Sigmoid colon (tissue), 7 donors: ENCODE results near the gene MACROD2. TPM values are rescaled to one million over a fixed set of nuclear protein-coding genes. Genes with fewer than 3 reads are reported as not detected.

Experiments used
- DNase-seq: peaks from one replicate; pipeline ENCODE4 v3.0.0-alpha.2; 2019
- H3K27ac ChIP-seq, 4 donors: fragments of 200-600 bp; sonication (generic); one replicate each; pipeline ENCODE4 v1.5.1; 2016 to 2019; ENCODE audit warnings: mild to moderate bottlenecking in 1 of 4
- H3K27me3 ChIP-seq, 3 donors: fragments of 200-600 bp; sonication (generic); one replicate each; pipeline ENCODE4 v1.5.1; 2019; ENCODE audit warnings: mild to moderate bottlenecking in 1 of 3
- H3K36me3 ChIP-seq, 4 donors: fragments of 200-600 bp; sonication (generic); one replicate each; pipeline ENCODE4 v1.5.1; 2016 to 2019
- H3K4me1 ChIP-seq, 4 donors: fragments of 200-600 bp; sonication (generic); one replicate each; pipeline ENCODE4 v1.5.1; 2017 to 2019
- H3K4me3 ChIP-seq, 4 donors: fragments of 200-600 bp; sonication (generic); one replicate each; pipeline ENCODE4 v1.5.1; 2017 to 2019; ENCODE audit warnings: mild to moderate bottlenecking in 2 of 4, moderate library complexity in 1 of 4
- H3K9me3 ChIP-seq, 4 donors: fragments of 200-600 bp in 3 of 4; sonication (generic) in 3 of 4; one replicate each; pipeline versions ENCODE4 v1.5.1 to v1.6.1; 2013 to 2019
- EP300 ChIP-seq, 4 donors: sonication (generic); formaldehyde crosslinking; IDR thresholded peaks; one replicate each; pipeline ENCODE4 v1.6.1; 2017; ENCODE audit warnings: antibody characterized with exemption in 4 of 4
- POLR2A ChIP-seq, 2 donors: fragments of 450-650 bp; IDR thresholded peaks; one replicate each; pipeline ENCODE4 v1.6.1; 2016; ENCODE audit warnings: antibody characterized with exemption in 2 of 2, mild to moderate bottlenecking in 2 of 2, moderate library complexity in 2 of 2
- POLR2AphosphoS5 ChIP-seq, 4 donors: sonication (generic); formaldehyde crosslinking; IDR thresholded peaks; one replicate each; pipeline ENCODE4 v1.6.1; 2017; ENCODE audit warnings: antibody characterized with exemption in 4 of 4
- WGBS, 2 donors: extraction: QIAGEN DNeasy Blood & Tissue Kit; methylation state at CpG; one replicate each; pipeline ENCODE4 v1.1.7; 2013; 5-methylcytosine and 5-hydroxymethylcytosine counted together
- intact Hi-C: fragments of 100-400 bp; cut with DNase I; formaldehyde crosslinking; loops from one replicate; pipeline ENCODE4 v1.15.1; 2023
- polyA plus RNA-seq, 3 donors: library from polyadenylated mRNA; stranded (reverse); fragments of 200-250 nt; gene quantifications; one replicate each; pipeline ENCODE4 v1.2.3, GENCODE V29; 2013
- total RNA-seq, 4 donors: library from RNA; depleted of rRNA; stranded (reverse); fragments of >200 nt; gene quantifications; one replicate each; pipeline ENCODE4 v1.1.0, GENCODE V29; 2016
- TF ChIP-seq, protein P1 (sequence below), 4 experiments: fragments of 450-650 bp in 3 of 4; fragments of 200-600 bp in 1 of 4; IDR thresholded peaks; one replicate each; pipeline ENCODE4 v1.5.1; 2016 to 2019; ENCODE audit warnings: antibody characterized with exemption in 4 of 4, mild to moderate bottlenecking in 3 of 4, moderate library complexity in 2 of 4
- donor health status: healthy with polysubstance abuse.
- donor health status: Bipolar disorder and iron deficiency.
- donor health status: healthy.

Gene MACROD2
- total and polyA plus RNA-seq, 7 donors: 1.2 to 22.4 (median 5.8) TPM

GRCh38 chr20:15026759-15027158 is 1031.4 kb downstream of the MACROD2 start:
- Histone ChIP-seq H3K4me3 (no peak overlapping the region), H3K4me1 (no peaks in the 10 kb centered on the region), H3K9me3 (no peaks in the 10 kb centered on the region), H3K36me3 (no peaks in the 10 kb centered on the region), H3K27ac (no peak overlapping the region), H3K27me3 (no peaks in the 10 kb centered on the region)
- intact Hi-C loops: no loop called here
- no peak for TF ChIP-seq POLR2AphosphoS5 (IDR thresholded peaks at IDR 0.05)
- TF ChIP-seq, protein P1, sequence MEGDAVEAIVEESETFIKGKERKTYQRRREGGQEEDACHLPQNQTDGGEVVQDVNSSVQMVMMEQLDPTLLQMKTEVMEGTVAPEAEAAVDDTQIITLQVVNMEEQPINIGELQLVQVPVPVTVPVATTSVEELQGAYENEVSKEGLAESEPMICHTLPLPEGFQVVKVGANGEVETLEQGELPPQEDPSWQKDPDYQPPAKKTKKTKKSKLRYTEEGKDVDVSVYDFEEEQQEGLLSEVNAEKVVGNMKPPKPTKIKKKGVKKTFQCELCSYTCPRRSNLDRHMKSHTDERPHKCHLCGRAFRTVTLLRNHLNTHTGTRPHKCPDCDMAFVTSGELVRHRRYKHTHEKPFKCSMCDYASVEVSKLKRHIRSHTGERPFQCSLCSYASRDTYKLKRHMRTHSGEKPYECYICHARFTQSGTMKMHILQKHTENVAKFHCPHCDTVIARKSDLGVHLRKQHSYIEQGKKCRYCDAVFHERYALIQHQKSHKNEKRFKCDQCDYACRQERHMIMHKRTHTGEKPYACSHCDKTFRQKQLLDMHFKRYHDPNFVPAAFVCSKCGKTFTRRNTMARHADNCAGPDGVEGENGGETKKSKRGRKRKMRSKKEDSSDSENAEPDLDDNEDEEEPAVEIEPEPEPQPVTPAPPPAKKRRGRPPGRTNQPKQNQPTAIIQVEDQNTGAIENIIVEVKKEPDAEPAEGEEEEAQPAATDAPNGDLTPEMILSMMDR (IDR thresholded peaks at IDR 0.05): no peak
- TF ChIP-seq EP300 (IDR thresholded peaks at IDR 0.05): no peak
- no peak for TF ChIP-seq POLR2A (IDR thresholded peaks at IDR 0.05)
- WGBS, 2 donors: 93 to 97% methylated on average over 1 of the region's 1 CpG
- DNase-seq: no peak

DNA sequence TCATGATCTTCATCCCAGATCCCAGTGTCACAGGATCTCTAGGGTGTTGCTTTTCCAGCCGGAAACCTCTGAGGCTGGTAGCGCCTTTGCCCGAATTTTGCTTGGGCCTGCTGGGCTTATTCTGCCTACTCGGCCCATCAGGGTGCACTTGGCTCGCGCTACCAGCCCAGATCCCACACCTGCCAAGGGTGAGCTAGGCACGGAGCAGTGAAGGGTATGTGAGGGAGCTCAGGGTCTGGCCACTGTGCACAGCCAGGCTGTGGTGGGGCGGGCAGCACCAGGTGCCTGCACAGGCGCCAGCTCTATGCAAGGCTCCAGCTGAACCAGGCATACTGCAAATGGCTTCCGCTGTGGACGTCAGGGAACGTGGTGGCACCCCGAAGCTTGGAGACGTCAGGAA is 1035.5 kb downstream of the MACROD2 start:
- Histone ChIP-seq H3K4me3 (no peak overlapping the region), H3K4me1 (no peaks in the 10 kb centered on the region), H3K9me3 (no peaks in the 10 kb centered on the region), H3K27ac (no peak overlapping the region), H3K27me3 (no peaks in the 10 kb centered on the region), H3K36me3 (no peaks in the 10 kb centered on the region)
- TF ChIP-seq EP300 (IDR thresholded peaks at IDR 0.05) (no peak), POLR2A (IDR thresholded peaks at IDR 0.05) (no peak), POLR2AphosphoS5 (IDR thresholded peaks at IDR 0.05) (no peak)
- TF ChIP-seq, protein P1 (IDR thresholded peaks at IDR 0.05): no peak
- 95 to 96% methylated on average over 14 of the region's 14 CpGs for WGBS, 2 donors
- intact Hi-C loops: no loop called here
- DNase-seq: no peak

- H3K36me3 ChIP-seq: no peaks in the 10 kb centered on the region
- H3K27ac ChIP-seq: no peak overlapping the region
- intact Hi-C loops: no loop called here
- TF ChIP-seq POLR2AphosphoS5 (IDR thresholded peaks at IDR 0.05): no peak
- H3K4me1 ChIP-seq: no peaks in the 10 kb centered on the region
- WGBS, 2 donors: 90 to 93% methylated on average over 32 of the region's 32 CpGs
- no peaks in the 10 kb centered on the region for H3K9me3 ChIP-seq
- no peaks in the 10 kb centered on the region for H3K27me3 ChIP-seq
- DNase-seq: no peak
- H3K4me3 ChIP-seq: no peak overlapping the region
Observed at GRCh38 chr20:15031546-15032351, 1036.4 kb downstream of the MACROD2 start.

DNA sequence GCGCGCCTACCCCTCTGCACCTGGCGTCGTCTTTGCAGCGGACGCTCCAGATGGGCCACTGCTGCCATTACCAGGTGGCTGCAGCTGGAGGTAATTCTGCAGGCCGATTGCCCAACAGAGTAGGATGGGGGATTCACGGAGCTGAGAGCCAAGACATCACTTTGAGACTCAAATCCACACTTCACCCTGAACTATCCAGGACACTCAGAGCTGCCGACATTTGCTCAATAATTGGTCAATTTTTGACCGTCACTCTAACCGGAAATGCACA is 1037.0 kb downstream of the MACROD2 start:
- no peak for DNase-seq
- no peaks in the 10 kb centered on the region for H3K36me3 ChIP-seq
- WGBS, 2 donors: 86 to 87% methylated on average over 11 of the region's 11 CpGs
- intact Hi-C loops: no loop called here
- no peaks in the 10 kb centered on the region for H3K27me3 ChIP-seq
- no peaks in the 10 kb centered on the region for H3K4me1 ChIP-seq
- no peak overlapping the region for H3K4me3 ChIP-seq
- no peak overlapping the region for H3K27ac ChIP-seq
- no peaks in the 10 kb centered on the region for H3K9me3 ChIP-seq
- TF ChIP-seq POLR2A (IDR thresholded peaks at IDR 0.05) (no peak), POLR2AphosphoS5 (IDR thresholded peaks at IDR 0.05) (peak in 2 of 4 donors; percentile 18 to 50), EP300 (IDR thresholded peaks at IDR 0.05) (no peak)
- TF ChIP-seq, protein P1 (IDR thresholded peaks at IDR 0.05): no peak

DNA sequence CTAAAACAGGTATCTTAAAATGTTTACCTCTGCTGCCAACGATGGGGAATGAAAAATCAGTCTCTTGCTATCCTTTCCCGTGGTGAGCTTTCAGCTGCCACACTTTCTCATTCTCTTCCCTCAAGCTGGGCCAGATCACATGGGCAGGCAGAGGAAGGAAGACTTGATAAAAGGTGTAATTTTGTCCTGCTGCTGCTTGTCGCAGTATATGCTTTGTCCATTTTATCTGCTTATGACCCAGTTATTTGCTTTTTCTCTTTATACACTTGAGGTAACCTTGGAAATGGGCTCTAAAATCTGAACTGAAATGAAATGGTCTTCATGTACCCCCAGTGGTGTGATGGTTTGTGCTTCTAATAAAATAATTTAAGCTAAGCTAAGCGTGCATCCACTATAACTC is 1038.0 kb downstream of the MACROD2 start:
- intact Hi-C loops: no loop called here
- 80 to 81% methylated on average over 4 of the region's 4 CpGs for WGBS, 2 donors
- H3K9me3 ChIP-seq: no peaks in the 10 kb centered on the region
- H3K36me3 ChIP-seq: no peaks in the 10 kb centered on the region
- H3K4me1 ChIP-seq: no peaks in the 10 kb centered on the region
- no peak overlapping the region for H3K27ac ChIP-seq
- no peak for TF ChIP-seq POLR2A (IDR thresholded peaks at IDR 0.05)
- TF ChIP-seq POLR2AphosphoS5 (IDR thresholded peaks at IDR 0.05): no peak
- TF ChIP-seq, protein P1 (IDR thresholded peaks at IDR 0.05): no peak
- TF ChIP-seq EP300 (IDR thresholded peaks at IDR 0.05): no peak
- H3K4me3 ChIP-seq: no peak overlapping the region
- no peak for DNase-seq
- H3K27me3 ChIP-seq: no peaks in the 10 kb centered on the region
